Sigmoid colon (tissue), 7 donors: ENCODE results near the gene COL4A2. TPM values are rescaled to one million over a fixed set of nuclear protein-coding genes. Genes with fewer than 3 reads are reported as not detected.

Experiments
- DNase-seq: peaks from one replicate; pipeline ENCODE4 v3.0.0-alpha.2; 2019
- H3K27ac ChIP-seq, 4 donors: fragments of 200-600 bp; sonication (generic); one replicate each; pipeline ENCODE4 v1.5.1; 2016 to 2019; ENCODE audit warnings: mild to moderate bottlenecking in 1 of 4
- H3K27me3 ChIP-seq, 3 donors: fragments of 200-600 bp; sonication (generic); one replicate each; pipeline ENCODE4 v1.5.1; 2019; ENCODE audit warnings: mild to moderate bottlenecking in 1 of 3
- H3K36me3 ChIP-seq, 4 donors: fragments of 200-600 bp; sonication (generic); one replicate each; pipeline ENCODE4 v1.5.1; 2016 to 2019
- H3K4me1 ChIP-seq, 4 donors: fragments of 200-600 bp; sonication (generic); one replicate each; pipeline ENCODE4 v1.5.1; 2017 to 2019
- H3K4me3 ChIP-seq, 4 donors: fragments of 200-600 bp; sonication (generic); one replicate each; pipeline ENCODE4 v1.5.1; 2017 to 2019; ENCODE audit warnings: mild to moderate bottlenecking in 2 of 4, moderate library complexity in 1 of 4
- H3K9me3 ChIP-seq, 4 donors: fragments of 200-600 bp in 3 of 4; sonication (generic) in 3 of 4; one replicate each; pipeline versions ENCODE4 v1.5.1 to v1.6.1; 2013 to 2019
- CTCF ChIP-seq, 4 experiments: fragments of 450-650 bp in 3 of 4; fragments of 200-600 bp in 1 of 4; IDR thresholded peaks; one replicate each; pipeline ENCODE4 v1.5.1; 2016 to 2019; ENCODE audit warnings: antibody characterized with exemption in 4 of 4, mild to moderate bottlenecking in 3 of 4, moderate library complexity in 2 of 4
- EP300 ChIP-seq, 4 donors: sonication (generic); formaldehyde crosslinking; IDR thresholded peaks; one replicate each; pipeline ENCODE4 v1.6.1; 2017; ENCODE audit warnings: antibody characterized with exemption in 4 of 4
- POLR2A ChIP-seq, 2 donors: fragments of 450-650 bp; IDR thresholded peaks; one replicate each; pipeline ENCODE4 v1.6.1; 2016; ENCODE audit warnings: antibody characterized with exemption in 2 of 2, mild to moderate bottlenecking in 2 of 2, moderate library complexity in 2 of 2
- POLR2AphosphoS5 ChIP-seq, 4 donors: sonication (generic); formaldehyde crosslinking; IDR thresholded peaks; one replicate each; pipeline ENCODE4 v1.6.1; 2017; ENCODE audit warnings: antibody characterized with exemption in 4 of 4
- WGBS, 2 donors: extraction: QIAGEN DNeasy Blood & Tissue Kit; methylation state at CpG; one replicate each; pipeline ENCODE4 v1.1.7; 2013; 5-methylcytosine and 5-hydroxymethylcytosine counted together
- intact Hi-C: fragments of 100-400 bp; cut with DNase I; formaldehyde crosslinking; loops from one replicate; pipeline ENCODE4 v1.15.1; 2023
- polyA plus RNA-seq, 3 donors: library from polyadenylated mRNA; stranded (reverse); fragments of 200-250 nt; gene quantifications; one replicate each; pipeline ENCODE4 v1.2.3, GENCODE V29; 2013
- total RNA-seq, 4 donors: library from RNA; depleted of rRNA; stranded (reverse); fragments of >200 nt; gene quantifications; one replicate each; pipeline ENCODE4 v1.1.0, GENCODE V29; 2016
- donor health status: healthy with polysubstance abuse.
- donor health status: Bipolar disorder and iron deficiency.
- donor health status: healthy.

Gene COL4A2
- total and polyA plus RNA-seq, 7 donors, result 24.0 to 1,039 (median 306) TPM

- H3K4me3 ChIP-seq, result no peak overlapping the region
- H3K4me1 ChIP-seq, result peaks cover 0 to 4% (median 0%) of the 10 kb centered on the region in 4 donors
- peaks cover 67 to 98% (median 81%) of the 10 kb centered on the region in 4 donors for H3K36me3 ChIP-seq
- intact Hi-C loops, result loop anchor here (10.0 kb wide), 1 partner anchor 347 kb away; no protein-coding TSS in a partner anchor
- H3K9me3 ChIP-seq, result no peaks in the 10 kb centered on the region
- no peak for DNase-seq
- H3K27ac ChIP-seq, result no peak overlapping the region
- TF ChIP-seq POLR2A (IDR thresholded peaks at IDR 0.05) (no peak), EP300 (IDR thresholded peaks at IDR 0.05) (no peak), POLR2AphosphoS5 (IDR thresholded peaks at IDR 0.05) (no peak), CTCF (IDR thresholded peaks at IDR 0.05) (no peak)
- 95% methylated on average over 13 of the region's 13 CpGs for WGBS, 2 donors
- no peaks in the 10 kb centered on the region for H3K27me3 ChIP-seq
Observed at GRCh38 chr13:110467516-110468110, 160.5 kb downstream of the COL4A2 start.

GRCh38 chr13:110468986-110469495 lies 162.0 kb downstream of the COL4A2 start:
- Histone ChIP-seq H3K4me3 (no peak overlapping the region), H3K4me1 (peaks cover 0 to 4% (median 0%) of the 10 kb centered on the region in 4 donors), H3K27me3 (no peaks in the 10 kb centered on the region), H3K27ac (no peak overlapping the region), H3K9me3 (no peaks in the 10 kb centered on the region), H3K36me3 (peaks cover 70 to 98% (median 84%) of the 10 kb centered on the region in 4 donors)
- intact Hi-C loops, result loop anchor here (10.0 kb wide), 1 partner anchor 346 kb away; no protein-coding TSS in a partner anchor
- TF ChIP-seq POLR2A (IDR thresholded peaks at IDR 0.05) (no peak), POLR2AphosphoS5 (IDR thresholded peaks at IDR 0.05) (no peak), CTCF (IDR thresholded peaks at IDR 0.05) (no peak), EP300 (IDR thresholded peaks at IDR 0.05) (no peak)
- no peak for DNase-seq
- WGBS, 2 donors, result 89 to 93% methylated on average over 8 of the region's 8 CpGs

GRCh38 chr13:110469597-110469996 lies 162.5 kb downstream of the COL4A2 start:
- intact Hi-C loops, result loop anchor here (10.0 kb wide), 1 partner anchor 345 kb away; no protein-coding TSS in a partner anchor
- H3K27ac ChIP-seq, result no peak overlapping the region
- no peaks in the 10 kb centered on the region for H3K27me3 ChIP-seq
- H3K4me1 ChIP-seq, result peaks cover 0 to 4% (median 0%) of the 10 kb centered on the region in 4 donors
- DNase-seq, result no peak
- no peaks in the 10 kb centered on the region for H3K9me3 ChIP-seq
- peaks cover 75 to 98% (median 86%) of the 10 kb centered on the region in 4 donors for H3K36me3 ChIP-seq
- H3K4me3 ChIP-seq, result no peak overlapping the region
- no peak for TF ChIP-seq POLR2A (IDR thresholded peaks at IDR 0.05)
- no peak for TF ChIP-seq CTCF (IDR thresholded peaks at IDR 0.05)
- TF ChIP-seq POLR2AphosphoS5 (IDR thresholded peaks at IDR 0.05), result no peak
- TF ChIP-seq EP300 (IDR thresholded peaks at IDR 0.05), result no peak
- WGBS, 2 donors, result 82 to 86% methylated on average over 5 of the region's 5 CpGs

GRCh38 chr13:110470272-110471009 lies 163.4 kb downstream of the COL4A2 start:
- WGBS, 2 donors, result 74 to 90% methylated on average over 14 of the region's 14 CpGs
- intact Hi-C loops, result no loop called here
- TF ChIP-seq POLR2AphosphoS5 (IDR thresholded peaks at IDR 0.05) (no peak), CTCF (IDR thresholded peaks at IDR 0.05) (no peak), POLR2A (IDR thresholded peaks at IDR 0.05) (no peak), EP300 (IDR thresholded peaks at IDR 0.05) (no peak)
- no peak for DNase-seq
- Histone ChIP-seq H3K4me3 (no peak overlapping the region), H3K9me3 (no peaks in the 10 kb centered on the region), H3K36me3 (peaks cover 78 to 98% (median 85%) of the 10 kb centered on the region in 4 donors), H3K27ac (peak overlapping the region in 2 of 4 donors; percentile 52 to 55), H3K4me1 (peaks cover 0 to 4% (median 0%) of the 10 kb centered on the region in 4 donors), H3K27me3 (no peaks in the 10 kb centered on the region)
